Subcutaneous abdominal adipose tissue (tissue), 5 donors: ENCODE results near the gene SRGAP1.
A peak's percentile ranks its signal among the peaks of the same experiment; 100 is the strongest.

ENCODE experiments used
- H3K27ac ChIP-seq: one replicate; pipeline ENCODE4 v1.7.0; 2013; ENCODE audit warnings: low read depth, mild to moderate bottlenecking, inconsistent platforms, low read length, moderate library complexity
- H3K27me3 ChIP-seq, 5 donors: one replicate each; pipeline ENCODE4 v1.7.0; 2013; ENCODE audit warnings: low read length in 5 of 5, inconsistent platforms in 1 of 5; ENCODE audit not compliant: control insufficient read depth in 5 of 5, insufficient read depth in 4 of 5
- H3K36me3 ChIP-seq, 5 donors: one replicate each; pipeline ENCODE4 v1.7.0; 2013; ENCODE audit warnings: low read length in 5 of 5; ENCODE audit not compliant: control insufficient read depth in 5 of 5, insufficient read depth in 5 of 5
- H3K4me1 ChIP-seq, 5 donors: one replicate each; pipeline ENCODE4 v1.7.0; 2013; ENCODE audit warnings: low read length in 5 of 5, mild to moderate bottlenecking in 3 of 5, moderate library complexity in 1 of 5; ENCODE audit not compliant: control insufficient read depth in 5 of 5, insufficient read depth in 5 of 5
- H3K4me3 ChIP-seq, 5 donors: one replicate each; pipeline ENCODE4 v1.7.0; 2013; ENCODE audit warnings: low read length in 5 of 5, low read depth in 1 of 5
- H3K9ac ChIP-seq, 5 donors: one replicate each; pipeline ENCODE4 v1.7.0; 2013; ENCODE audit warnings: low read length in 5 of 5, mild to moderate bottlenecking in 4 of 5, moderate library complexity in 3 of 5
- H3K9me3 ChIP-seq, 5 donors: one replicate each; pipeline ENCODE4 v1.7.0; 2013; ENCODE audit warnings: low read length in 5 of 5; ENCODE audit not compliant: control insufficient read depth in 5 of 5
- donor health status: healthy.
- donor health status: healthy.
- donor health status: healthy.
- donor health status: healthy.
- donor health status: healthy.

The SRGAP1 gene

DNA sequence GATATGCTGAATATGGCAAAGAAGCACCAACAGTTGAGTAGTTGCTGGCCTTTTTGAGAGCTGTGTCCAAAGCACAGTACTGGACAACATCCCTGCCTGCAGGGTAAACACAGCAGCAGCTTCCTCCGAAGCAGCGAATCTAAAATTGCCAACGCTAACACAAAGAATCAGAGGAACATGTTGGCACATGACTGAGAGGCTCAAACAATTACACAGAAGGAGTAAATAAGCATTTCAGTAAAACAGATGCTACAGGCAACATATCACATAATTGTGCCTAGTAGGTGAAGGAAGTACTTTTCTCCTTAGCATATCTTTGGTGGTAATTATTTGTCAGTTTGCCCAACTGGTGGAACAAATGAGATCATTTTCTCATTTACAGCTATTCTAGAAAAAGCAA, 325.5 kb downstream of the SRGAP1 start:
- Histone ChIP-seq H3K9me3 (no peaks in the 10 kb centered on the region), H3K27ac (no peak overlapping the region), H3K36me3 (no peaks in the 10 kb centered on the region), H3K4me3 (no peak overlapping the region), H3K27me3 (no peaks in the 10 kb centered on the region), H3K9ac (no peak overlapping the region), H3K4me1 (no peaks in the 10 kb centered on the region)

DNA sequence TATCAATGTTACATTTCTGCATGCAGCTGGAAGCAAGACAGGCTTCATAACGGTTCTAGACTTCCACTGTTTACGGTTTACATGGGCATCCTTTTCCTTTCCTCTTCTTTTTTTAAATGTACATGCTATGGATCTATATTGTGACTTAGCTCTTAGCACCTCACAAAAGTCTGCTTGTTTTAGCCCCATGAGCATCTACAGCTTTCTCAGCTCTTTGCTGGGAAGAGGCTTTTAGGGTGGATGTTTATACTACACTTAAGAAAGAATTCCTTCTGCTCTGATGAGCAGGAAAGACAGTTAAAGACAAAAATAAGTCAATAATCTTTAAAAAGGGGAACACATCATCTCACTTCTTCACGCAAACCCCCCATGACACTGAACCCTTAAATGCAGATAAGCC, 326.2 kb downstream of the SRGAP1 start:
- no peak overlapping the region for H3K27ac ChIP-seq
- no peaks in the 10 kb centered on the region for H3K36me3 ChIP-seq
- H3K4me1 ChIP-seq, result no peaks in the 10 kb centered on the region
- no peaks in the 10 kb centered on the region for H3K27me3 ChIP-seq
- H3K9ac ChIP-seq, result no peak overlapping the region
- no peaks in the 10 kb centered on the region for H3K9me3 ChIP-seq
- H3K4me3 ChIP-seq, result no peak overlapping the region

DNA sequence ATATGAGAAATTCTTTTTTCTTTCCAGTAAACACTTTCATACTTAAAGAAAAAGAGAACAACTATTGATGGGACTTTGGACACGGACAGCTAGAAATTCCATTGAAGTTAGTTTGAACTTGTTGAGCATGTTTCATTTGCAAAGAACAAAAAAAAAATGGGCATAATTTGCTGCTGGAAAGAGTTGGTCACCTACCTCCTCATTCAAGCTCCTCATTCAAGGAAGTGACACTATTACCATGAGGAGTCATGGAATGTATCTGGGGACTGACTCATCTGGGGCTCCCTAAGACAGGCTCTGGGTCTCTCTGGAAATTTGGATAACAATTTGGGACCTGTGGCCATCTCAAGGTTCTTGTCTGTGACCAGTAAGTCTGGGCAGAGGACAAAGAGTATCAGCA, 327.2 kb downstream of the SRGAP1 start:
- no peaks in the 10 kb centered on the region for H3K9me3 ChIP-seq
- no peaks in the 10 kb centered on the region for H3K36me3 ChIP-seq
- H3K9ac ChIP-seq, result no peak overlapping the region
- H3K4me3 ChIP-seq, result no peak overlapping the region
- peaks cover 0 to under 1% (median 0%) of the 10 kb centered on the region in 5 donors for H3K4me1 ChIP-seq
- no peaks in the 10 kb centered on the region for H3K27me3 ChIP-seq
- no peak overlapping the region for H3K27ac ChIP-seq

DNA sequence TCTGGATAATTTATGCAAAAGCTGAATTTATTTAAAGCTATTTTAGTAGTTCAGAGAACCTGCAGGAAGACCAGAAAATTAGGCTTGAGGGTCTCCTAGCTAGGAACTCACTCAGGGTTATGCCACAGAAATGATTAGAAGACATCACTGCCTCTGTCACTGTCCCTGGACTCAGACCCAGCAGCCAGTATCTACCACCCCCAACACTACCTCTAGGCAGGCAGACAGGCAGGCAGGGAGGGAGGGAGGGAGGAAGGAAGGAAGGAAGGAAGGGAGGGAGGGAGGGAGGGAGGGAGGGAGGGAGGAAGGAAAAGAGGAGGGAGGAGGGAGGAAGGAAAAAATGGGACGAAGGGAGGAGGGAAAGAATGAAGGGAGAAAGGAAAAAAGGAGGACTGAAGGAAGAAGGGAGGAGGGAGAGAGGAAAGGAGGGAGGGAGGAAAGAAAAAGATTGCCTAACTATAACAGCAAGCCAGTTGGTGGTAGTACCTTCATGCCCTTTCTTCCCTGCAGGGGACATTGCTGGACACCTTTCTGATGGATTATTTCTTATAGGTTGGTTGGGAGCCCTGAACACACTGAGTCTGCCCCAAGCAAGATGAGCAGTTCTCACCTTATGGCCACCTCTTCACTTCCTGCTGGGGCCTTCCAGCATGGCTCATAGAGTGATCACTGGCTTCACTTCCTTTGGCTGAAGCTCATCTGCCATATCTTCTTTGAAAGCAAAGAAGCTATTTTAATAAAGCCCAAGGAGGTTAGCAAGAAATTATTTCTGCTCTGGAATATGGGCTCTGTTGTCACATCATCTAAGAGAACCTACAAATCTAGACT, 327.9 kb downstream of the SRGAP1 start:
- H3K9me3 ChIP-seq, result no peaks in the 10 kb centered on the region
- H3K4me3 ChIP-seq, result no peak overlapping the region
- H3K9ac ChIP-seq, result no peak overlapping the region
- no peaks in the 10 kb centered on the region for H3K36me3 ChIP-seq
- peaks cover 0 to 7% (median 0%) of the 10 kb centered on the region in 5 donors for H3K4me1 ChIP-seq
- H3K27me3 ChIP-seq, result no peaks in the 10 kb centered on the region
- H3K27ac ChIP-seq, result no peak overlapping the region

GRCh38 chr12:64173456-64173855, 329.0 kb downstream of the SRGAP1 start:
- Histone ChIP-seq H3K4me3 (no peak overlapping the region), H3K9me3 (no peaks in the 10 kb centered on the region), H3K27ac (no peak overlapping the region), H3K36me3 (no peaks in the 10 kb centered on the region), H3K9ac (no peak overlapping the region), H3K4me1 (peaks cover 0 to 7% (median 0%) of the 10 kb centered on the region in 5 donors), H3K27me3 (no peaks in the 10 kb centered on the region)

DNA sequence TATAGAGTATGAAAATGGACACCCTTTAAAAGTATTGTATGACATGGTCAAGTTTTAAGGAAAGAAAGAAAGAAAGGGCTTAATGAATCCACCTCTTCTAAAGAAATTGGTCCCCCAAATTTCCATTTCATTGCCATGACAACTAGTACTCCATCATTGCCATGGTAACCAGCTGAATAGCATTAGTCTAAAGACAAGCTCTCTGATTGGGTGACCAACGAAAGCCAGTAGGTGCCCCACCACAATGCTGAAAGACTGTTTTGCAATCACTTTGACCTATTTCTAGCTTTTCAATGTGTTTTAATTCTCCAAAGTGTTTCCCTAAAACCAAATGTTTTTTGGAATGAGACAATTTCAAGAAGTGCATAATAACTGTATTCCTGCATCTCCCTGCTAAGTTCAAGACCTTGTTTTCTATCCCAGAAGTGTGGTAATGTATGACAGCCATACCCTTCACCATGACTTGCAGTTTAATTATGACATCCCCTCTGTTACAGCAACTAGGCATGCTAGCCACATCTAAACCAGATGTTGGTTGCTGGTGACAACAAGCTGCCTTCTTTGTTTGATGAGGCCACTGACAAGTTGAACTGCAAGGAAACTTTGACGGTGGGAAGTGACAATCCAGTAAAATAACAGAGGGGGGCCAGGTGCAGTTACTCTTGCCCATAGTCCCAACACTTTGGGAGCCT, 330.9 kb downstream of the SRGAP1 start:
- Histone ChIP-seq H3K27me3 (no peaks in the 10 kb centered on the region), H3K4me1 (peaks cover 0 to 9% (median 1%) of the 10 kb centered on the region in 5 donors), H3K27ac (no peak overlapping the region), H3K9ac (no peak overlapping the region), H3K9me3 (no peaks in the 10 kb centered on the region), H3K36me3 (no peaks in the 10 kb centered on the region), H3K4me3 (no peak overlapping the region)

GRCh38 chr12:64177001-64177400, 332.5 kb downstream of the SRGAP1 start:
- H3K27me3 ChIP-seq, result no peaks in the 10 kb centered on the region
- no peak overlapping the region for H3K27ac ChIP-seq
- H3K9ac ChIP-seq, result no peak overlapping the region

GRCh38 chr12:64178122-64178521, 333.6 kb downstream of the SRGAP1 start:
- no peak overlapping the region for H3K27ac ChIP-seq
- H3K36me3 ChIP-seq, result no peaks in the 10 kb centered on the region

More at GRCh38 chr12:64177001-64177400, 332.5 kb downstream of the SRGAP1 start:
- no peaks in the 10 kb centered on the region for H3K9me3 ChIP-seq
- no peak overlapping the region for H3K4me3 ChIP-seq
- H3K4me1 ChIP-seq, result peaks cover 8 to 23% (median 17%) of the 10 kb centered on the region in 5 donors
- H3K36me3 ChIP-seq, result no peaks in the 10 kb centered on the region

GRCh38 chr12:64180951-64181350, 336.5 kb downstream of the SRGAP1 start:
- Histone ChIP-seq H3K36me3 (no peaks in the 10 kb centered on the region), H3K9ac (peak overlapping the region in 3 of 5 donors; percentile 25 to 83 (median 56)), H3K27ac (peak overlapping the region; percentile 95), H3K4me1 (peaks cover 11 to 28% (median 22%) of the 10 kb centered on the region in 5 donors), H3K9me3 (no peaks in the 10 kb centered on the region), H3K4me3 (peak overlapping the region in 2 of 5 donors; percentile 0 to 22), H3K27me3 (no peaks in the 10 kb centered on the region)

More at GRCh38 chr12:64178122-64178521, 333.6 kb downstream of the SRGAP1 start:
- Histone ChIP-seq H3K9ac (no peak overlapping the region), H3K4me3 (no peak overlapping the region), H3K4me1 (peaks cover 11 to 28% (median 22%) of the 10 kb centered on the region in 5 donors), H3K9me3 (no peaks in the 10 kb centered on the region), H3K27me3 (no peaks in the 10 kb centered on the region)
